ENCODE results near the gene ARL13B.

GRCh38 chr3:94076055-94076454 lies 96.1 kb downstream of the ARL13B start:
- TF ChIP-seq, protein P1, sequence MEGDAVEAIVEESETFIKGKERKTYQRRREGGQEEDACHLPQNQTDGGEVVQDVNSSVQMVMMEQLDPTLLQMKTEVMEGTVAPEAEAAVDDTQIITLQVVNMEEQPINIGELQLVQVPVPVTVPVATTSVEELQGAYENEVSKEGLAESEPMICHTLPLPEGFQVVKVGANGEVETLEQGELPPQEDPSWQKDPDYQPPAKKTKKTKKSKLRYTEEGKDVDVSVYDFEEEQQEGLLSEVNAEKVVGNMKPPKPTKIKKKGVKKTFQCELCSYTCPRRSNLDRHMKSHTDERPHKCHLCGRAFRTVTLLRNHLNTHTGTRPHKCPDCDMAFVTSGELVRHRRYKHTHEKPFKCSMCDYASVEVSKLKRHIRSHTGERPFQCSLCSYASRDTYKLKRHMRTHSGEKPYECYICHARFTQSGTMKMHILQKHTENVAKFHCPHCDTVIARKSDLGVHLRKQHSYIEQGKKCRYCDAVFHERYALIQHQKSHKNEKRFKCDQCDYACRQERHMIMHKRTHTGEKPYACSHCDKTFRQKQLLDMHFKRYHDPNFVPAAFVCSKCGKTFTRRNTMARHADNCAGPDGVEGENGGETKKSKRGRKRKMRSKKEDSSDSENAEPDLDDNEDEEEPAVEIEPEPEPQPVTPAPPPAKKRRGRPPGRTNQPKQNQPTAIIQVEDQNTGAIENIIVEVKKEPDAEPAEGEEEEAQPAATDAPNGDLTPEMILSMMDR (IDR thresholded peaks at IDR 0.05) = no peak
- no peak for TF ChIP-seq SMC3 (IDR thresholded peaks at IDR 0.05; ENCODE audit: low read depth, low read length)
- no peak for TF ChIP-seq REST (IDR thresholded peaks at IDR 0.05; ENCODE audit: low read depth, low read length)
- TF ChIP-seq, protein P2, sequence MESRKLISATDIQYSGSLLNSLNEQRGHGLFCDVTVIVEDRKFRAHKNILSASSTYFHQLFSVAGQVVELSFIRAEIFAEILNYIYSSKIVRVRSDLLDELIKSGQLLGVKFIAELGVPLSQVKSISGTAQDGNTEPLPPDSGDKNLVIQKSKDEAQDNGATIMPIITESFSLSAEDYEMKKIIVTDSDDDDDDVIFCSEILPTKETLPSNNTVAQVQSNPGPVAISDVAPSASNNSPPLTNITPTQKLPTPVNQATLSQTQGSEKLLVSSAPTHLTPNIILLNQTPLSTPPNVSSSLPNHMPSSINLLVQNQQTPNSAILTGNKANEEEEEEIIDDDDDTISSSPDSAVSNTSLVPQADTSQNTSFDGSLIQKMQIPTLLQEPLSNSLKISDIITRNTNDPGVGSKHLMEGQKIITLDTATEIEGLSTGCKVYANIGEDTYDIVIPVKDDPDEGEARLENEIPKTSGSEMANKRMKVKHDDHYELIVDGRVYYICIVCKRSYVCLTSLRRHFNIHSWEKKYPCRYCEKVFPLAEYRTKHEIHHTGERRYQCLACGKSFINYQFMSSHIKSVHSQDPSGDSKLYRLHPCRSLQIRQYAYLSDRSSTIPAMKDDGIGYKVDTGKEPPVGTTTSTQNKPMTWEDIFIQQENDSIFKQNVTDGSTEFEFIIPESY (IDR thresholded peaks at IDR 0.05; ENCODE audit: borderline replicate concordance, low read depth) = no peak
- TF ChIP-seq MAX (IDR thresholded peaks at IDR 0.05; ENCODE audit: low read depth) = no peak
- no peak for TF ChIP-seq EZH2phosphoT487 (IDR thresholded peaks at IDR 0.05; ENCODE audit: borderline replicate concordance, low read depth)
- TF ChIP-seq YY1 (IDR thresholded peaks at IDR 0.05; ENCODE audit: low read depth) = no peak
- TF ChIP-seq FOXJ3 (CRISPR knock-in tag; IDR thresholded peaks at IDR 0.05) = no peak
- no peak for TF ChIP-seq RCOR1 (IDR thresholded peaks at IDR 0.05; ENCODE audit: low read length)
- TF ChIP-seq RAD21 (IDR thresholded peaks at IDR 0.05; ENCODE audit: low read length) = no peak
- TF ChIP-seq JUND (IDR thresholded peaks at IDR 0.05) = no peak
- no peak for TF ChIP-seq MXI1 (IDR thresholded peaks at IDR 0.05; ENCODE audit: low read depth, low read length)
- no peak for TF ChIP-seq FOSL2 (IDR thresholded peaks at IDR 0.05; ENCODE audit: borderline replicate concordance, low read depth)

Measured in SK-N-SH (cell line).